ENCODE data around the gene PERCC1.

PERCC1 gene

DNA sequence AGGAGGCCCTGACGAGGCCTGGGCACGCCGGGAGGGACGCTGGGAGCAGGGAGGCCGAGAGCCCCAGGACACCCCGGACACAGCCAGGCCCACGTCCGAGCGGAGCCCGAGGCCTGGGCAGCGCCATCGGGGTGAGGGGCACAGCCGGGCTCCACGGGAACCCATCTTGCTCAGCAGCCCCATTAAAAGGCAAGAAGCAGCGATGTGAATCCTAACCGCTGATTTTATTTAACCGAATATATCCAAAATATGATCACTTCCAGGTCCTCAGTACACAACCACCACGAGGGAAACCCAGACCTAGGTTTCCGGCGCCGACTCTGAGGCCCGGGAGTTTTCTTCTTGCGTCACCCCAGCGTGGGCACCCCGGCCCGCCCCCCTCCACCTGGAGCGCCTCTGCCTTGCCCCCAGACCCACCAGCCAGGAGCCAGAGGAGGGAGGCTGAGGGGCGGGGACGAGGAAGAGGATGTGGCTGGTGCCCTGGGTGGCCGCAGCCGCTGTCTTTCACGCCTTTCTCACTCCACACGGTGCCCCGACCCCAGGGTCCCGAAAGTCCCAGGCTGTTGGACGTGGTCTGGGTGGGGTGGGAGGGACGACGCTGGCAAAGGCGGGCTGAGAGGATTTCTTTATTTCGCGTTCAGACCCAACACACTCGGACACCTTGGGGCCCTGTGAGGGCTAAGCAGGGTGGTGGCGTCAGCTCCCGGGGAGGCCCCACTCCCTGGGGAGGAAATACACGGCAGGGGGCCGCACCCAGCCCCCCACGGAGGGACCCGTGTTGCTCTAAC, 14.0 kb downstream of the PERCC1 start:
- no peaks in the 10 kb centered on the region for H3K36me3 ChIP-seq (ENCODE audit: low read length)
- no peak overlapping the region for H3K9ac ChIP-seq (ENCODE audit: low read length)
- H3K79me2 ChIP-seq (ENCODE audit: insufficient read depth, low read length), result no peaks in the 10 kb centered on the region
- no peak overlapping the region for H3K4me2 ChIP-seq (ENCODE audit: low read depth, low read length, poor library complexity, severe bottlenecking)
- TF ChIP-seq, protein P1, sequence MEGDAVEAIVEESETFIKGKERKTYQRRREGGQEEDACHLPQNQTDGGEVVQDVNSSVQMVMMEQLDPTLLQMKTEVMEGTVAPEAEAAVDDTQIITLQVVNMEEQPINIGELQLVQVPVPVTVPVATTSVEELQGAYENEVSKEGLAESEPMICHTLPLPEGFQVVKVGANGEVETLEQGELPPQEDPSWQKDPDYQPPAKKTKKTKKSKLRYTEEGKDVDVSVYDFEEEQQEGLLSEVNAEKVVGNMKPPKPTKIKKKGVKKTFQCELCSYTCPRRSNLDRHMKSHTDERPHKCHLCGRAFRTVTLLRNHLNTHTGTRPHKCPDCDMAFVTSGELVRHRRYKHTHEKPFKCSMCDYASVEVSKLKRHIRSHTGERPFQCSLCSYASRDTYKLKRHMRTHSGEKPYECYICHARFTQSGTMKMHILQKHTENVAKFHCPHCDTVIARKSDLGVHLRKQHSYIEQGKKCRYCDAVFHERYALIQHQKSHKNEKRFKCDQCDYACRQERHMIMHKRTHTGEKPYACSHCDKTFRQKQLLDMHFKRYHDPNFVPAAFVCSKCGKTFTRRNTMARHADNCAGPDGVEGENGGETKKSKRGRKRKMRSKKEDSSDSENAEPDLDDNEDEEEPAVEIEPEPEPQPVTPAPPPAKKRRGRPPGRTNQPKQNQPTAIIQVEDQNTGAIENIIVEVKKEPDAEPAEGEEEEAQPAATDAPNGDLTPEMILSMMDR (IDR thresholded peaks at IDR 0.05; ENCODE audit: insufficient read depth, low read length, poor library complexity, severe bottlenecking), result no peak
- no peak for TF ChIP-seq EZH2phosphoT487 (conservative IDR thresholded peaks at IDR 0.05; ENCODE audit: low read length)
- H3K27me3 ChIP-seq (ENCODE audit: low read length), result no peaks in the 10 kb centered on the region
- no peak overlapping the region for H3K27ac ChIP-seq (ENCODE audit: low read depth, low read length)
- H3K9me3 ChIP-seq (ENCODE audit: insufficient read depth, low read length), result no peaks in the 10 kb centered on the region
- H2AFZ ChIP-seq (ENCODE audit: low read depth, low read length, severe bottlenecking), result no peak overlapping the region
- H3F3A ChIP-seq (ENCODE audit: insufficient read depth), result no peaks in the 10 kb centered on the region
- H3K4me3 ChIP-seq (ENCODE audit: insufficient read depth, low read length, poor library complexity, severe bottlenecking), result no peak overlapping the region
- no peaks in the 10 kb centered on the region for H3K9me2 ChIP-seq (replicated peaks; ENCODE audit: insufficient read depth, low read length)
- H4K20me1 ChIP-seq (ENCODE audit: low read depth, low read length), result no peaks in the 10 kb centered on the region

DNA sequence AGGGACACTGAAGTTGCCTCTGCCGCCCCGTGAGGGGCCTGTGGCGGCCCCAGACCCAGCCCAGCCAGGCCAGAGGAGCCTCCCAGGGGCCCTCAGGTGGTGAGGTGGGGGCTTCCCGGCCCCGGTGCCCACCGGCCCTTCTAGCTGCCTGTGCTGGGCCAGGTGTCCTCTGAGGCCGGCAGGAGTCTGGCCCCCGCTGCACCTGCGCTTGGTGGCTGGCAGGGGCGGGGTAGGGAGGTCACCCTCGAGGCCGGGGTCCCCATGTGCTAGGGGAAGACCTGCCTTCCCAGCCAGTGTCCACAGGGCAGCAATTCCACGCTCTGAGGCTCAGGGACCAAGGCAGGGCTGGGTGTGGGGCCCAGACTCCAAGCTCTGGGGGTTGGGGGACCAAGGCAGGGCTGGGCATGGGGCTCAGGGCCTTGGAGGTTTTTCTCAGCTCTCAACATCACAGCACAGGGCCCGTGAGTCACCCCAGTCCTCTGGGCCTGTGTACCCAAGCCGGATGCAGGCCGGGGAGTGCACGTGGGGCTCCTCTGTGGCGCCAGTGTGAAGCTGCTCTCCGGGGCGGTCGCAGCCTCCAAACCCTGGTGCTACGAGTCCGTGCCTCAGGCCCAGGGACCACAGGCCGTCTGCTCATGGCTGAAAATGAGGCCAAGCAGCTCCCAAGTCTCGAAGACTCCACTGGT, 14.8 kb downstream of the PERCC1 start:
- Histone ChIP-seq H3K27me3 (ENCODE audit: low read length) (no peaks in the 10 kb centered on the region), H3F3A (ENCODE audit: insufficient read depth) (no peaks in the 10 kb centered on the region), H3K9me3 (ENCODE audit: insufficient read depth, low read length) (no peaks in the 10 kb centered on the region), H4K20me1 (ENCODE audit: low read depth, low read length) (no peaks in the 10 kb centered on the region), H3K4me3 (ENCODE audit: insufficient read depth, low read length, poor library complexity, severe bottlenecking) (no peak overlapping the region), H3K9ac (ENCODE audit: low read length) (no peak overlapping the region), H3K9me2 (replicated peaks; ENCODE audit: insufficient read depth, low read length) (no peaks in the 10 kb centered on the region), H3K27ac (ENCODE audit: low read depth, low read length) (no peak overlapping the region), H3K36me3 (ENCODE audit: low read length) (no peaks in the 10 kb centered on the region), H3K79me2 (ENCODE audit: insufficient read depth, low read length) (no peaks in the 10 kb centered on the region), H2AFZ (ENCODE audit: low read depth, low read length, severe bottlenecking) (no peak overlapping the region), H3K4me2 (ENCODE audit: low read depth, low read length, poor library complexity, severe bottlenecking) (no peak overlapping the region)
- TF ChIP-seq EZH2phosphoT487 (conservative IDR thresholded peaks at IDR 0.05; ENCODE audit: low read length), result no peak
- TF ChIP-seq, protein P1 (IDR thresholded peaks at IDR 0.05; ENCODE audit: insufficient read depth, low read length, poor library complexity, severe bottlenecking), result no peak

DNA sequence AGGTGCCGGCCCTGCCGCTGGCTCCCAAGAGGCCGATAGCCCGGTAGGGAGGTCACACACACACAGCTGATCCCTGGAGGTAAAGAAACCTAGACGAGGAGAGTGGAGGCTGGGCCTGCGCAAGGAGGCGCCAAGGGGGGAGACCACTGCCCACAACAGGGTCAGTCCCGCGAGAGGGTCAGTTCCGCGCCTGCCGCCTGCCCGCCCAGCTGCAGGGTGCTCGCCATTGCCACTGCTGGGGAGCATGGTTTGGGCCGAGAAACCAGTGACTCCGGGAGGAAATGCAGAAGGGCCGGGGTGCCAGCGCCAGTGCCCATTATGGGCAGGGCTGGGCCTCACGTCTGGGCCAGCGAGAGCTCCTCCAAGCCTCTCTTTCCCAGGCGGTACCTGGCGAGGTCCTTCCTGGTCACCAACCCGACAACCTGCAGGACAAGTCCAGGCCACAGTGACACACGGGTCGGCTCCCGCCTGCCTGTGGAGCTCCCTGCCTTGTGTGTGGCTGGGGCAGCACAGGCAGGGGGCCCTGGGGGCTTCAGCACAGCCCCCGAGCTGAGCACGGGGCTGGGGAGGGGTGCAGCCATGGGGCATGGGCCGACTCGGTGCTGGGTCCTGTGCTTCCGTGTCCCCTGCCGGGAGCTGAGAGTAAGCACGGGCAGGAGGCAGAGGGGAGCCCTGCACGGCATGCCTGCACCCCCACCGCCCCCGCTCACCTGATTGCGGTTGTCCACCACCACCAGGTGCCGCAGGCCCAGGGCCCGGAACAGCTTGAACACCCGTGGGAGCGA, 15.6 kb downstream of the PERCC1 start:
- Histone ChIP-seq H3F3A (ENCODE audit: insufficient read depth) (no peaks in the 10 kb centered on the region), H3K36me3 (ENCODE audit: low read length) (no peaks in the 10 kb centered on the region), H3K9me2 (replicated peaks; ENCODE audit: insufficient read depth, low read length) (no peaks in the 10 kb centered on the region), H3K79me2 (ENCODE audit: insufficient read depth, low read length) (no peaks in the 10 kb centered on the region), H3K9ac (ENCODE audit: low read length) (no peak overlapping the region), H2AFZ (ENCODE audit: low read depth, low read length, severe bottlenecking) (no peak overlapping the region), H4K20me1 (ENCODE audit: low read depth, low read length) (no peaks in the 10 kb centered on the region), H3K27me3 (ENCODE audit: low read length) (no peaks in the 10 kb centered on the region), H3K9me3 (ENCODE audit: insufficient read depth, low read length) (no peaks in the 10 kb centered on the region), H3K27ac (ENCODE audit: low read depth, low read length) (no peak overlapping the region), H3K4me3 (ENCODE audit: insufficient read depth, low read length, poor library complexity, severe bottlenecking) (no peak overlapping the region), H3K4me2 (ENCODE audit: low read depth, low read length, poor library complexity, severe bottlenecking) (no peak overlapping the region)
- TF ChIP-seq, protein P1 (IDR thresholded peaks at IDR 0.05; ENCODE audit: insufficient read depth, low read length, poor library complexity, severe bottlenecking), result no peak
- no peak for TF ChIP-seq EZH2phosphoT487 (conservative IDR thresholded peaks at IDR 0.05; ENCODE audit: low read length)

Data from SU-DHL-6 (cell line).